ENCODE measurements around the gene DNAH10.

Gene DNAH10

DNA sequence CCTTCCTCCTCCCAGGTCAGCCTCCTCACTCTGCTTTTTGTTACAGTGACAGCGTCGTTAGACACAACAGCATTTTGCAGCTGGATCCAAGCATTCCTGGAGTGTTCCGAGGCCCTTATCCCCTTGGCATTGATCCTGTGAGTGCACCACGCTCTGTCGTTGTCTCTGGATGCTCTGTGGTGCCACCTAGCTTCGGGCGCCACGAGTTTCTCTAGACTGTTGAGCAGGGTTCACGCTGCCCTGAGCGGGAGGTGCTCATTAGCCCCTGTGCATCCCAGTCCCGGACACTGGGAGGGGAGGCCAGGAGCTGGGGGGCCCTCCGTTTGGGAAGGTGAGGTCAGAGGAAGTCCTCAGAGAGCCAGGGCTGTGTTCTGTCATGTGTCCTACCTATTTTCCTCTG is 17.3 kb upstream of the DNAH10 start:
- no peaks in the 10 kb centered on the region for H3K27me3 ChIP-seq (replicated peaks in 2 of 5; ENCODE audit: control insufficient read depth in 4 of 5, insufficient read depth in 5 of 5, low read length in 4 of 5)
- H3K4me1 ChIP-seq (ENCODE audit: control extremely low read depth in 1 of 4, control insufficient read depth in 4 of 4, insufficient read depth in 4 of 4, low read length in 3 of 4), result peaks cover 25 to 86% (median 69%) of the 10 kb centered on the region in 4 experiments
- WGBS (ENCODE audit: insufficient coverage), result 86% methylated on average over 8 of the region's 12 CpGs
- no peak overlapping the region for H3K4me3 ChIP-seq (ENCODE audit: control insufficient read depth in 1 of 7, extremely low read depth in 1 of 7, insufficient read depth in 4 of 7, low read depth in 2 of 7, low read length in 6 of 7)
- ChIA-PET CTCF (interaction anchor here (0.8 to 2.9 kb wide), 13 partner anchors 8 to 123 kb away, joined by 3 to 18 read pairs (median 3); partner anchors contain the start of gene ATP6V0A2), POLR2A (interaction anchor here (2.3 kb wide), 1 partner anchor 32 kb away, joined by 14 read pairs; the partner anchor contains the start of gene ATP6V0A2)
- DNase-seq, result peak in 2 of 3 donors; percentile 33 to 37
- no peaks in the 10 kb centered on the region for H3K9me3 ChIP-seq (ENCODE audit: control extremely low read depth in 1 of 5, control insufficient read depth in 4 of 5, insufficient read depth in 2 of 5, low read depth in 1 of 5, low read length in 4 of 5)
- peaks cover 5 to 58% (median 45%) of the 10 kb centered on the region in 4 experiments for H3K36me3 ChIP-seq (ENCODE audit: control insufficient read depth in 4 of 4, insufficient read depth in 4 of 4, low read length in 3 of 4)
- peak overlapping the region in 1 of 2 experiments; percentile 84 for H3K27ac ChIP-seq (ENCODE audit: insufficient read depth in 1 of 2, low read depth in 1 of 2, low read length in 2 of 2, poor library complexity in 1 of 2, severe bottlenecking in 2 of 2)

DNA sequence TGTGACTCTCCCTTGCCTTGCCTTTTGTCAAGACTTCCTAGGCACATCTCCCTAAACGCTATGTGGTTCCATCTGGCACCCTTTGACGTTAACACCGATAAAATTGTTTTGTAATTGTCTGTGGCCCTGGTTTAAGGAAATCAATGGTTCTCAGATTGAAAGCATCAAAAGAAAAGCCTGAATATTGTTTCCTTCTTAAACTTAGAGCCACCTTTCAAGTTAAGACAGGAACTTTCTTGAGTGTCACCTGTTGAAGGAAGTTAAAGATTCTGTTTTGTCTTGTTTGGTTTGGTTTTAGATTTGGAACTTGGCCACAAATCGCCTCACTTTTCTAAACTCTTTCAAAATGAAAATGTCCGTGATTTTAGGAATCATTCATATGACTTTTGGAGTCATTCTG is 14.8 kb upstream of the DNAH10 start:
- no peaks in the 10 kb centered on the region for H3K27me3 ChIP-seq (replicated peaks in 2 of 5; ENCODE audit: control insufficient read depth in 4 of 5, insufficient read depth in 5 of 5, low read length in 4 of 5)
- no peak for DNase-seq
- H3K4me3 ChIP-seq (ENCODE audit: control insufficient read depth in 1 of 7, extremely low read depth in 1 of 7, insufficient read depth in 4 of 7, low read depth in 2 of 7, low read length in 6 of 7), result peak overlapping the region in 2 of 7 experiments; percentile 9 to 33
- peak overlapping the region in 1 of 2 experiments; percentile 30 for H3K27ac ChIP-seq (ENCODE audit: insufficient read depth in 1 of 2, low read depth in 1 of 2, low read length in 2 of 2, poor library complexity in 1 of 2, severe bottlenecking in 2 of 2)
- H3K4me1 ChIP-seq (ENCODE audit: control extremely low read depth in 1 of 4, control insufficient read depth in 4 of 4, insufficient read depth in 4 of 4, low read length in 3 of 4), result peaks cover 25 to 62% (median 60%) of the 10 kb centered on the region in 4 experiments
- H3K36me3 ChIP-seq (ENCODE audit: control insufficient read depth in 4 of 4, insufficient read depth in 4 of 4, low read length in 3 of 4), result peaks cover 17 to 62% (median 42%) of the 10 kb centered on the region in 4 experiments
- CTCF ChIA-PET, result interaction anchor here (1.0 kb wide), 2 partner anchors 12 to 33 kb away, joined by 4 to 5 read pairs; no protein-coding TSS in a partner anchor
- H3K9me3 ChIP-seq (ENCODE audit: control extremely low read depth in 1 of 5, control insufficient read depth in 4 of 5, insufficient read depth in 2 of 5, low read depth in 1 of 5, low read length in 4 of 5), result no peaks in the 10 kb centered on the region
- WGBS (ENCODE audit: insufficient coverage), result 33% methylated on average over 3 of the region's 5 CpGs
- POLR2A ChIA-PET, result interaction anchor here (1.3 kb wide), 1 partner anchor 35 kb away, joined by 5 read pairs; the partner anchor contains the start of gene ATP6V0A2

DNA sequence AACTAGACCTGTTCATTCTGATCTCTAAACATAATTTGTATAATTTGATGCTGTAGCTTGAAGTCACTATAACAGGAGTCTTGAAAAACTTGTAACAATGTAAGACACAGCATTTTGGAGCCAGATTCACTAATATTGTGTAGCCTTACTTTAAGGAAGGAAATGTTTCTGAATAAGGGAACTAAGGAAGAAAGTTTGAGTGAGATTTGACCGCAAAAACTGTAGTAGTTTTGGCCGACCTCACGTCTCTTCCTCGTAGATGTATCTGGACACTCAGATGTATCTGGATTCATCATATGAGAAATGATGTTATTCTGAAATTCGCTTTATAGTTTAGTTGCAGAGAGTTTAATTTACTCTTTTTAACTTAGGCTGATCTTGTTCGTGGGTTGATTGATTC is 13.9 kb upstream of the DNAH10 start:
- peak; percentile 31 to 77 (median 72) for DNase-seq
- no peaks in the 10 kb centered on the region for H3K9me3 ChIP-seq (ENCODE audit: control extremely low read depth in 1 of 5, control insufficient read depth in 4 of 5, insufficient read depth in 2 of 5, low read depth in 1 of 5, low read length in 4 of 5)
- H3K27ac ChIP-seq (ENCODE audit: insufficient read depth in 1 of 2, low read depth in 1 of 2, low read length in 2 of 2, poor library complexity in 1 of 2, severe bottlenecking in 2 of 2), result peak overlapping the region in 1 of 2 experiments; percentile 3
- CTCF ChIA-PET, result interaction anchor here (1.0 to 1.3 kb wide), 4 partner anchors 13 to 34 kb away, joined by 4 to 5 read pairs (median 4); no protein-coding TSS in a partner anchor
- peaks cover 25 to 54% (median 52%) of the 10 kb centered on the region in 4 experiments for H3K4me1 ChIP-seq (ENCODE audit: control extremely low read depth in 1 of 4, control insufficient read depth in 4 of 4, insufficient read depth in 4 of 4, low read length in 3 of 4)
- 0% methylated on average over 4 of the region's 6 CpGs for WGBS (ENCODE audit: insufficient coverage)
- H3K4me3 ChIP-seq (ENCODE audit: control insufficient read depth in 1 of 7, extremely low read depth in 1 of 7, insufficient read depth in 4 of 7, low read depth in 2 of 7, low read length in 6 of 7), result peak overlapping the region in 1 of 7 experiments; percentile 3
- H3K36me3 ChIP-seq (ENCODE audit: control insufficient read depth in 4 of 4, insufficient read depth in 4 of 4, low read length in 3 of 4), result peaks cover 20 to 69% (median 45%) of the 10 kb centered on the region in 4 experiments
- POLR2A ChIA-PET, result interaction anchor here (1.3 kb wide), 1 partner anchor 36 kb away, joined by 5 read pairs; the partner anchor contains the start of gene ATP6V0A2
- no peaks in the 10 kb centered on the region for H3K27me3 ChIP-seq (replicated peaks in 2 of 5; ENCODE audit: control insufficient read depth in 4 of 5, insufficient read depth in 5 of 5, low read length in 4 of 5)

DNA sequence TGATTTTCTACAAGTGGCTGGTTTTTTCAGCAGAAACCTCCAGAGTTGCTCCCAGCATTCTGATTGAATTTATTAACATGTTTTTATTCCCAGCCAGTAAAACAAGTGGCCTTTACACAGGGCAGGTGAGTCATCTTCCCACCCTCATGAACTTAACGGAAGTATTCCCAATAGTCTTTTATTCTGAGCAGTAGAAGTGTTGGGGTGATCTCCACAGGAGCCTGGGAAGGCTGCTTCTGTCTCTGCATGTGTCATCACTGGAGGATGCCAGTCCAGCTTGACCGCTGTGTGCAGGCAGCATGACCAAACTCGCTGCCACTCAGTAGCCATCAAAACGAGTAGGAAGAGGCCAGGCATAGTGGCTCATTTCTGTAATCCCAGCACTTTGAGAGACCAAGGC is 13.4 kb upstream of the DNAH10 start:
- no peaks in the 10 kb centered on the region for H3K9me3 ChIP-seq (ENCODE audit: control extremely low read depth in 1 of 5, control insufficient read depth in 4 of 5, insufficient read depth in 2 of 5, low read depth in 1 of 5, low read length in 4 of 5)
- peaks cover 20 to 73% (median 50%) of the 10 kb centered on the region in 4 experiments for H3K36me3 ChIP-seq (ENCODE audit: control insufficient read depth in 4 of 4, insufficient read depth in 4 of 4, low read length in 3 of 4)
- no peak overlapping the region for H3K27ac ChIP-seq (ENCODE audit: insufficient read depth in 1 of 2, low read depth in 1 of 2, low read length in 2 of 2, poor library complexity in 1 of 2, severe bottlenecking in 2 of 2)
- no peak for DNase-seq
- WGBS (ENCODE audit: insufficient coverage), result 75% methylated on average over 2 of the region's 4 CpGs
- no peaks in the 10 kb centered on the region for H3K27me3 ChIP-seq (replicated peaks in 2 of 5; ENCODE audit: control insufficient read depth in 4 of 5, insufficient read depth in 5 of 5, low read length in 4 of 5)
- peak overlapping the region in 1 of 7 experiments; percentile 3 for H3K4me3 ChIP-seq (ENCODE audit: control insufficient read depth in 1 of 7, extremely low read depth in 1 of 7, insufficient read depth in 4 of 7, low read depth in 2 of 7, low read length in 6 of 7)
- CTCF ChIA-PET, result interaction anchor here (1.1 to 1.3 kb wide), 4 partner anchors 11 to 69 kb away, joined by 4 to 7 read pairs (median 4); no protein-coding TSS in a partner anchor
- peaks cover 24 to 49% (median 47%) of the 10 kb centered on the region in 4 experiments for H3K4me1 ChIP-seq (ENCODE audit: control extremely low read depth in 1 of 4, control insufficient read depth in 4 of 4, insufficient read depth in 4 of 4, low read length in 3 of 4)
- POLR2A ChIA-PET, result no interaction called here

DNA sequence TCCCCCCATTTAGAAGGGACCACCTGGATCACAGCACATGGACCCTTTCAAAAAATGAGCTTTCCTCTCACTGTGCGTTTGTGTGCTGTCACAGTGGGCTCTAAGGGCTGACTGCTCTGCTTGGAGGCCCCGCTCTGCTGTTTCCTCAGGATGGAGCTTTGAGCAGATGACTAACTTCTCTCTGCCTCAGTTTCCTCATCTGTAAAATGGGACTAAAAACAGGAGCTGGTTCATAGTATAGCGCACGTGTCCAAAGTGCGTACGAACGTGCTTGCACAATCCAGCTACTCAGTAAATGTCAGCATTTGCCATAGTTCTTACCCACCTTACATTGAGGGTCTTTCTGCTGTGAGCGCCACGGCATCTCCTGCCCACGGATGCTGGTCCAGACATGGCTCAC is 12.7 kb upstream of the DNAH10 start:
- 98% methylated on average over 10 of the region's 10 CpGs for WGBS (ENCODE audit: insufficient coverage)
- H3K4me3 ChIP-seq (ENCODE audit: control insufficient read depth in 1 of 7, extremely low read depth in 1 of 7, insufficient read depth in 4 of 7, low read depth in 2 of 7, low read length in 6 of 7), result no peak overlapping the region
- ChIA-PET CTCF (interaction anchor here (0.6 to 1.8 kb wide), 7 partner anchors 10 to 70 kb away, joined by 3 to 7 read pairs (median 4); no protein-coding TSS in a partner anchor), POLR2A (no interaction called here)
- H3K4me1 ChIP-seq (ENCODE audit: control extremely low read depth in 1 of 4, control insufficient read depth in 4 of 4, insufficient read depth in 4 of 4, low read length in 3 of 4), result peaks cover 18 to 42% (median 40%) of the 10 kb centered on the region in 4 experiments
- no peak for DNase-seq
- no peaks in the 10 kb centered on the region for H3K9me3 ChIP-seq (ENCODE audit: control extremely low read depth in 1 of 5, control insufficient read depth in 4 of 5, insufficient read depth in 2 of 5, low read depth in 1 of 5, low read length in 4 of 5)
- H3K27ac ChIP-seq (ENCODE audit: insufficient read depth in 1 of 2, low read depth in 1 of 2, low read length in 2 of 2, poor library complexity in 1 of 2, severe bottlenecking in 2 of 2), result no peak overlapping the region
- peaks cover 21 to 73% (median 53%) of the 10 kb centered on the region in 4 experiments for H3K36me3 ChIP-seq (ENCODE audit: control insufficient read depth in 4 of 4, insufficient read depth in 4 of 4, low read length in 3 of 4)
- H3K27me3 ChIP-seq (replicated peaks in 2 of 5; ENCODE audit: control insufficient read depth in 4 of 5, insufficient read depth in 5 of 5, low read length in 4 of 5), result no peaks in the 10 kb centered on the region

DNA sequence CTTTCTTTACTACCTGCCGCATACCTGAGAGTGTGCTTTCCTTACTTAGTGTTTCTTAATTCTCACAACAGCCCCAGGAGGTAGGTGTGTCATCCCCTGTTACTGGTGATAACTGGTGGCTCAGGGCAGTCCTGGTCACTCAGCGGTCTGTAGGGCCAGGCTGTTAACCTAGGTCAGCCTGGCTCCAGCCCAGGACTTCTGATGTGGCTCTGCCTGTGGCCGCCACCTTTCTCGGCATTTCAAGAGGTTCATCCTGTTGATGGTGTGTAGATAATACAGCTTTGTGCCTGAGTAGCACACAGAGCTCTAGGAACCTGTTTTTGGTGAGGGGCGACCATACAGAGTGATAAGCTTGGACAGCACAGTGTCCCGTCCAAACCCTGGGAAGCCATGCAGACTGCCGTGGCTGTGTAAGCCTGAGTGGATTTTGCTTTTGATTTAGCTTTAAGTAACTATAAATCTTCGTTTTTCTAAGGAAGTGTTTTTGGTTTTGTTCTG is 11.9 kb upstream of the DNAH10 start:
- no peak overlapping the region for H3K4me3 ChIP-seq (ENCODE audit: control insufficient read depth in 1 of 7, extremely low read depth in 1 of 7, insufficient read depth in 4 of 7, low read depth in 2 of 7, low read length in 6 of 7)
- peak overlapping the region; percentile 0 to 35 for H3K27ac ChIP-seq (ENCODE audit: insufficient read depth in 1 of 2, low read depth in 1 of 2, low read length in 2 of 2, poor library complexity in 1 of 2, severe bottlenecking in 2 of 2)
- H3K9me3 ChIP-seq (ENCODE audit: control extremely low read depth in 1 of 5, control insufficient read depth in 4 of 5, insufficient read depth in 2 of 5, low read depth in 1 of 5, low read length in 4 of 5), result no peaks in the 10 kb centered on the region
- 100% methylated on average over 4 of the region's 8 CpGs for WGBS (ENCODE audit: insufficient coverage)
- ChIA-PET POLR2A (no interaction called here), CTCF (interaction anchor here (0.6 to 1.8 kb wide), 7 partner anchors 9 to 1593 kb away, joined by 3 to 7 read pairs (median 3); partner anchors contain the start of gene TMED2)
- H3K36me3 ChIP-seq (ENCODE audit: control insufficient read depth in 4 of 4, insufficient read depth in 4 of 4, low read length in 3 of 4), result peaks cover 24 to 73% (median 52%) of the 10 kb centered on the region in 4 experiments
- no peaks in the 10 kb centered on the region for H3K27me3 ChIP-seq (replicated peaks in 2 of 5; ENCODE audit: control insufficient read depth in 4 of 5, insufficient read depth in 5 of 5, low read length in 4 of 5)
- peaks cover 16 to 34% (median 32%) of the 10 kb centered on the region in 4 experiments for H3K4me1 ChIP-seq (ENCODE audit: control extremely low read depth in 1 of 4, control insufficient read depth in 4 of 4, insufficient read depth in 4 of 4, low read length in 3 of 4)
- no peak for DNase-seq

DNA sequence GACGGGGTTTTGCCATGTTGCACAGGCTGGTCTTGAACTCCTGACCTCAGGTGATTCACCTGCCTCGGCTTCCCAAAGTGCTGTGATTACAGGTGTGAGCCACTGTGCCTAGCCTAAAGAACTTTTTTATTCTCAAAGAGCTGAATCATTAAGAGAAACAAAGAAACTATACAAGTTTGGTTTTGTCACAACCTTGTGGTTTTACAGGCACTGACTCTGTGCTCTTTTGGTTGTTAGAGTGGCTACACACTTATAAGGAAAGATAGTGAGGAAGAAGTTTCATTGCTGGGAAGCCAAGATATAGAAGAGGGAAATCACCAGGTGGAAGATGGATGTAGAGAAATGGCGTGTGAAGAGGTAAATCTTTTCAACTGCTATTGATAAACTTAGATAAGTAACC is 10.1 kb upstream of the DNAH10 start:
- DNase-seq, result no peak
- 94% methylated on average over 2 of the region's 3 CpGs for WGBS (ENCODE audit: insufficient coverage)
- Histone ChIP-seq H3K36me3 (ENCODE audit: control insufficient read depth in 4 of 4, insufficient read depth in 4 of 4, low read length in 3 of 4) (peaks cover 24 to 77% (median 57%) of the 10 kb centered on the region in 4 experiments), H3K27me3 (replicated peaks in 2 of 5; ENCODE audit: control insufficient read depth in 4 of 5, insufficient read depth in 5 of 5, low read length in 4 of 5) (no peaks in the 10 kb centered on the region), H3K4me1 (ENCODE audit: control extremely low read depth in 1 of 4, control insufficient read depth in 4 of 4, insufficient read depth in 4 of 4, low read length in 3 of 4) (peaks cover 12 to 19% (median 18%) of the 10 kb centered on the region in 4 experiments), H3K9me3 (ENCODE audit: control extremely low read depth in 1 of 5, control insufficient read depth in 4 of 5, insufficient read depth in 2 of 5, low read depth in 1 of 5, low read length in 4 of 5) (no peaks in the 10 kb centered on the region), H3K4me3 (ENCODE audit: control insufficient read depth in 1 of 7, extremely low read depth in 1 of 7, insufficient read depth in 4 of 7, low read depth in 2 of 7, low read length in 6 of 7) (no peak overlapping the region), H3K27ac (ENCODE audit: insufficient read depth in 1 of 2, low read depth in 1 of 2, low read length in 2 of 2, poor library complexity in 1 of 2, severe bottlenecking in 2 of 2) (no peak overlapping the region)
- POLR2A ChIA-PET, result no interaction called here
- CTCF ChIA-PET, result interaction anchor here (1.2 kb wide), 1 partner anchor 10 kb away, joined by 5 read pairs; the partner anchor contains the start of gene DNAH10
